K562 (cell line): ENCODE data around the gene CPT1B. TPM values are rescaled to one million over a fixed set of nuclear protein-coding genes. Genes with fewer than 3 reads are reported as not detected.
A peak's percentile ranks its signal among the peaks of the same experiment; 100 is the strongest.

Experiments used
- ARID2 ChIP-seq: fragments of 450-650 bp; IDR thresholded peaks from 2 replicates; pipeline ENCODE4 v1.6.1; 2017; ENCODE audit warnings: antibody characterized with exemption, mild to moderate bottlenecking
- DPF2 ChIP-seq: fragments of 450-650 bp; IDR thresholded peaks from 2 replicates; pipeline ENCODE4 v1.6.1; 2016
- FUS ChIP-seq: fragments of 200-400 bp; formaldehyde crosslinking; optimal IDR thresholded peaks from 2 replicates; pipeline ENCODE3; 2017; ENCODE audit warnings: low read depth, low read length
- HNRNPK ChIP-seq: fragments of 200-400 bp; formaldehyde crosslinking; IDR thresholded peaks from one replicate; pipeline ENCODE4 v1.6.1; 2018; ENCODE audit warnings: mild to moderate bottlenecking, low read depth, low read length; ENCODE audit not compliant: poor library complexity, severe bottlenecking
- KHSRP ChIP-seq: fragments of 450-650 bp; IDR thresholded peaks from 2 replicates; pipeline ENCODE4 v1.6.1; 2017
- LCOR ChIP-seq: sonication (generic); formaldehyde crosslinking; IDR thresholded peaks from 2 replicates; pipeline ENCODE4 v1.8.0; 2022; ENCODE audit warnings: mild to moderate bottlenecking, missing genetic modification reagents
- NFRKB ChIP-seq: fragments of 450-650 bp; IDR thresholded peaks from 2 replicates; pipeline ENCODE4 v1.6.1; 2016; ENCODE audit warnings: low read depth
- PHF8 ChIP-seq: fragments of 200-600 bp; sonication (generic); IDR thresholded peaks from 2 replicates; pipeline ENCODE4 v1.6.1; 2012; ENCODE audit warnings: mixed run types, mild to moderate bottlenecking, inconsistent platforms, low read length, moderate library complexity, borderline replicate concordance
- PTBP1 ChIP-seq: fragments of 200-400 bp; formaldehyde crosslinking; IDR thresholded peaks from 2 replicates; pipeline ENCODE4 v1.6.1; 2017; ENCODE audit warnings: low read depth, low read length
- SNIP1 ChIP-seq: fragments of 450-650 bp; IDR thresholded peaks from 2 replicates; pipeline ENCODE4 v1.7.1; 2017; ENCODE audit warnings: low read depth, mild to moderate bottlenecking
- SNRNP70 ChIP-seq: fragments of 200-400 bp; formaldehyde crosslinking; optimal IDR thresholded peaks from 2 replicates; pipeline ENCODE3; 2017; ENCODE audit warnings: low read depth, low read length
- ZNF12 ChIP-seq: sonication (generic); formaldehyde crosslinking; IDR thresholded peaks from 2 replicates; pipeline ENCODE4 v1.4.0; 2020; ENCODE audit warnings: mild to moderate bottlenecking, missing genetic modification reagents
- ZNF282 ChIP-seq: sonication (generic); formaldehyde crosslinking; IDR thresholded peaks from 2 replicates; pipeline ENCODE4 v1.8.1; 2023; ENCODE audit warnings: missing genetic modification reagents
- polyA plus RNA-seq, 8 experiments: library from polyadenylated mRNA; depleted of rRNA in 4 of 8; stranded (reverse) in 5 of 8; unstranded in 3 of 8; fragments of >200 nt; fragmentation: Nextera tagmentation in 2 of 8; fragmentation: Illumina TruSeq in 1 of 8; extraction: Ambion mirVana in 2 of 8; extraction: Trizol in 1 of 8; gene quantifications; 2 replicates each; pipeline versions ENCODE4 v1.2.1 to v1.2.3, GENCODE V29; 2011 to 2014; ENCODE audit warnings: inconsistent platforms in 1 of 8, missing spikeins in 1 of 8
- total RNA-seq, 7 experiments: library from RNA; depleted of rRNA in 6 of 7; stranded (reverse); fragments of >200 nt in 6 of 7; fragmentation: Illumina TruSeq in 2 of 7; extraction: Trizol in 2 of 7; gene quantifications; 2 replicates each; pipeline versions ENCODE4 v1.2.1 to v1.2.3, GENCODE V29; 2011 to 2021; ENCODE audit warnings: low replicate concordance in 1 of 7
- TF ChIP-seq, protein P1 (sequence below): fragments of 450-650 bp; IDR thresholded peaks from 2 replicates; pipeline ENCODE4 v1.6.1; 2016; ENCODE audit warnings: antibody characterized with exemption
- TF ChIP-seq, protein P2 (sequence below): fragments of 450-650 bp; IDR thresholded peaks from 2 replicates; pipeline ENCODE4 v1.6.1; 2016; ENCODE audit warnings: mild to moderate bottlenecking, moderate library complexity

The CPT1B gene
- total and polyA plus RNA-seq, 9 of the 15 experiments (the other 6 are each of a cell fraction or from before 2014, with no cell fraction given): 0.35 to 6.1 (median 2.6) TPM

DNA sequence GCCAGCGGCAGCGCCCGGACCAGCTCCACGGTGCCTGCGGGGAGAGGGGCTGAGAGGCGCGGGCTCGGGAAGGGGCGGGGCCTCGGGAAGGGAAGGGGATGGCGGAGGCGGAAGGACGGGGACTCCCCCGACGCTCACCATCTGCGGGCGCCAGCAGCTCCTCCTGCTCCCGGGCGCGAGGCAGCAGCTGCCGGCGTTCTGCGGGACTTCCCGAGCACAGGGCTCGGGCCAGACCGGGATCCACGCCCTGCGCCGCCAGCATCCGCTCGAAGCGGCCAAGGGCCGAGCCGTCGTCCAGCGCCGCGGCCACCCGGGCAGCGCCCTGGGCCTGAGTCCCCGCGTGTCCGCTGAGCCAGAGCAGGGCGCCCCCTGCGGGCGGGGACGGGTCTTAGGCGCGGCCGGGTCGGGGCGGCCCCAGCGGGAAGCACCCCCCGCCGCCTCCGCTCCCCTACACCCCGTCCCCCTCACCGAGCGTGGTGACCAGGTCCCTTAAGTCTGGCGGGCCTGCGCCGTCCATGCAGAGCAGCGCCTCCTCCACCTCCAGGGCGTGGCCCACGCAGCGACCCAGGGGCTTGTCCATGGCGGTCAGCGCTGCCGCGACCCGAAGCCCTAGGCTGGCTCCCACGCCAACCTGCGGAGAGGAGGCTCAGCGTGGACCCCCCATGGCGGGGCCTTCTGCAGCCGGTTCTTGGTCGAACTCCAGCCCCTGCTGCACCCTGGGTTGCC lies 52.0 kb downstream of the CPT1B start (continued):
- TF ChIP-seq PHF8 (peak; percentile 60; the same call in 1 of the 2 replicates), LCOR (CRISPR knock-in tag) (no peak), ZNF282 (no peak), SNRNP70 (no peak), HNRNPK (no peak), NFRKB (peak; percentile 52; the same call in 1 of the 2 replicates), SNIP1 (no peak), FUS (peak; percentile 3), DPF2 (0 out of 2 replicates have a peak, but pooled peaks have one; percentile 32), ARID2 (no peak), KHSRP (no peak), ZNF12 (CRISPR knock-in tag) (no peak), PTBP1 (0 out of 2 replicates have a peak, but pooled peaks have one; percentile 19)
- TF ChIP-seq, protein P1, sequence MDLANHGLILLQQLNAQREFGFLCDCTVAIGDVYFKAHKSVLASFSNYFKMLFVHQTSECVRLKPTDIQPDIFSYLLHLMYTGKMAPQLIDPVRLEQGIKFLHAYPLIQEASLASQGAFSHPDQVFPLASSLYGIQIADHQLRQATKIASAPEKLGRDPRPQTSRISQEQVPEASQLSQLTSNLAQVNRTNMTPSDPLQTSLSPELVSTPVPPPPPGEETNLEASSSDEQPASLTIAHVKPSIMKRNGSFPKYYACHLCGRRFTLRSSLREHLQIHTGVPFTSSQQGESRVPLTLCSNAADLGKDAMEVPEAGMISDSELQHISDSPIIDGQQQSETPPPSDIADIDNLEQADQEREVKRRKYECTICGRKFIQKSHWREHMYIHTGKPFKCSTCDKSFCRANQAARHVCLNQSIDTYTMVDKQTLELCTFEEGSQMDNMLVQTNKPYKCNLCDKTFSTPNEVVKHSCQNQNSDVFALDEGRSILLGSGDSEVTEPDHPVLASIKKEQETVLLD: no peak
- TF ChIP-seq, protein P2, sequence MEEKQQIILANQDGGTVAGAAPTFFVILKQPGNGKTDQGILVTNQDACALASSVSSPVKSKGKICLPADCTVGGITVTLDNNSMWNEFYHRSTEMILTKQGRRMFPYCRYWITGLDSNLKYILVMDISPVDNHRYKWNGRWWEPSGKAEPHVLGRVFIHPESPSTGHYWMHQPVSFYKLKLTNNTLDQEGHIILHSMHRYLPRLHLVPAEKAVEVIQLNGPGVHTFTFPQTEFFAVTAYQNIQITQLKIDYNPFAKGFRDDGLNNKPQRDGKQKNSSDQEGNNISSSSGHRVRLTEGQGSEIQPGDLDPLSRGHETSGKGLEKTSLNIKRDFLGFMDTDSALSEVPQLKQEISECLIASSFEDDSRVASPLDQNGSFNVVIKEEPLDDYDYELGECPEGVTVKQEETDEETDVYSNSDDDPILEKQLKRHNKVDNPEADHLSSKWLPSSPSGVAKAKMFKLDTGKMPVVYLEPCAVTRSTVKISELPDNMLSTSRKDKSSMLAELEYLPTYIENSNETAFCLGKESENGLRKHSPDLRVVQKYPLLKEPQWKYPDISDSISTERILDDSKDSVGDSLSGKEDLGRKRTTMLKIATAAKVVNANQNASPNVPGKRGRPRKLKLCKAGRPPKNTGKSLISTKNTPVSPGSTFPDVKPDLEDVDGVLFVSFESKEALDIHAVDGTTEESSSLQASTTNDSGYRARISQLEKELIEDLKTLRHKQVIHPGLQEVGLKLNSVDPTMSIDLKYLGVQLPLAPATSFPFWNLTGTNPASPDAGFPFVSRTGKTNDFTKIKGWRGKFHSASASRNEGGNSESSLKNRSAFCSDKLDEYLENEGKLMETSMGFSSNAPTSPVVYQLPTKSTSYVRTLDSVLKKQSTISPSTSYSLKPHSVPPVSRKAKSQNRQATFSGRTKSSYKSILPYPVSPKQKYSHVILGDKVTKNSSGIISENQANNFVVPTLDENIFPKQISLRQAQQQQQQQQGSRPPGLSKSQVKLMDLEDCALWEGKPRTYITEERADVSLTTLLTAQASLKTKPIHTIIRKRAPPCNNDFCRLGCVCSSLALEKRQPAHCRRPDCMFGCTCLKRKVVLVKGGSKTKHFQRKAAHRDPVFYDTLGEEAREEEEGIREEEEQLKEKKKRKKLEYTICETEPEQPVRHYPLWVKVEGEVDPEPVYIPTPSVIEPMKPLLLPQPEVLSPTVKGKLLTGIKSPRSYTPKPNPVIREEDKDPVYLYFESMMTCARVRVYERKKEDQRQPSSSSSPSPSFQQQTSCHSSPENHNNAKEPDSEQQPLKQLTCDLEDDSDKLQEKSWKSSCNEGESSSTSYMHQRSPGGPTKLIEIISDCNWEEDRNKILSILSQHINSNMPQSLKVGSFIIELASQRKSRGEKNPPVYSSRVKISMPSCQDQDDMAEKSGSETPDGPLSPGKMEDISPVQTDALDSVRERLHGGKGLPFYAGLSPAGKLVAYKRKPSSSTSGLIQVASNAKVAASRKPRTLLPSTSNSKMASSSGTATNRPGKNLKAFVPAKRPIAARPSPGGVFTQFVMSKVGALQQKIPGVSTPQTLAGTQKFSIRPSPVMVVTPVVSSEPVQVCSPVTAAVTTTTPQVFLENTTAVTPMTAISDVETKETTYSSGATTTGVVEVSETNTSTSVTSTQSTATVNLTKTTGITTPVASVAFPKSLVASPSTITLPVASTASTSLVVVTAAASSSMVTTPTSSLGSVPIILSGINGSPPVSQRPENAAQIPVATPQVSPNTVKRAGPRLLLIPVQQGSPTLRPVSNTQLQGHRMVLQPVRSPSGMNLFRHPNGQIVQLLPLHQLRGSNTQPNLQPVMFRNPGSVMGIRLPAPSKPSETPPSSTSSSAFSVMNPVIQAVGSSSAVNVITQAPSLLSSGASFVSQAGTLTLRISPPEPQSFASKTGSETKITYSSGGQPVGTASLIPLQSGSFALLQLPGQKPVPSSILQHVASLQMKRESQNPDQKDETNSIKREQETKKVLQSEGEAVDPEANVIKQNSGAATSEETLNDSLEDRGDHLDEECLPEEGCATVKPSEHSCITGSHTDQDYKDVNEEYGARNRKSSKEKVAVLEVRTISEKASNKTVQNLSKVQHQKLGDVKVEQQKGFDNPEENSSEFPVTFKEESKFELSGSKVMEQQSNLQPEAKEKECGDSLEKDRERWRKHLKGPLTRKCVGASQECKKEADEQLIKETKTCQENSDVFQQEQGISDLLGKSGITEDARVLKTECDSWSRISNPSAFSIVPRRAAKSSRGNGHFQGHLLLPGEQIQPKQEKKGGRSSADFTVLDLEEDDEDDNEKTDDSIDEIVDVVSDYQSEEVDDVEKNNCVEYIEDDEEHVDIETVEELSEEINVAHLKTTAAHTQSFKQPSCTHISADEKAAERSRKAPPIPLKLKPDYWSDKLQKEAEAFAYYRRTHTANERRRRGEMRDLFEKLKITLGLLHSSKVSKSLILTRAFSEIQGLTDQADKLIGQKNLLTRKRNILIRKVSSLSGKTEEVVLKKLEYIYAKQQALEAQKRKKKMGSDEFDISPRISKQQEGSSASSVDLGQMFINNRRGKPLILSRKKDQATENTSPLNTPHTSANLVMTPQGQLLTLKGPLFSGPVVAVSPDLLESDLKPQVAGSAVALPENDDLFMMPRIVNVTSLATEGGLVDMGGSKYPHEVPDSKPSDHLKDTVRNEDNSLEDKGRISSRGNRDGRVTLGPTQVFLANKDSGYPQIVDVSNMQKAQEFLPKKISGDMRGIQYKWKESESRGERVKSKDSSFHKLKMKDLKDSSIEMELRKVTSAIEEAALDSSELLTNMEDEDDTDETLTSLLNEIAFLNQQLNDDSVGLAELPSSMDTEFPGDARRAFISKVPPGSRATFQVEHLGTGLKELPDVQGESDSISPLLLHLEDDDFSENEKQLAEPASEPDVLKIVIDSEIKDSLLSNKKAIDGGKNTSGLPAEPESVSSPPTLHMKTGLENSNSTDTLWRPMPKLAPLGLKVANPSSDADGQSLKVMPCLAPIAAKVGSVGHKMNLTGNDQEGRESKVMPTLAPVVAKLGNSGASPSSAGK: peak; percentile 81
